Upper lobe of right lung (tissue), 1 donor: ENCODE data around the gene NAGLU. TPM values are rescaled to one million over a fixed set of nuclear protein-coding genes. Genes with fewer than 3 reads are reported as not detected.

ENCODE experiments used
- ATAC-seq: fragments of 200-7000 bp; cut with Tn5 transposase; one replicate; pipeline ENCODE4 v1.9.1; 2020; ENCODE audit warnings: mild to moderate bottlenecking, moderate library complexity
- DNase-seq: peaks from one replicate; pipeline ENCODE4 v3.0.0-alpha.2; 2020
- H3K27ac ChIP-seq: fragments of 200-600 bp; one replicate; pipeline ENCODE4 v1.8.0; 2022
- H3K27me3 ChIP-seq: fragments of 200-600 bp; one replicate; pipeline ENCODE4 v1.8.0; 2022; ENCODE audit warnings: mild to moderate bottlenecking
- H3K36me3 ChIP-seq: fragments of 200-600 bp; one replicate; pipeline ENCODE4 v1.8.0; 2022
- H3K4me1 ChIP-seq: fragments of 200-600 bp; one replicate; pipeline ENCODE4 v1.8.0; 2022
- H3K4me3 ChIP-seq: fragments of 200-600 bp; one replicate; pipeline ENCODE4 v1.8.0; 2022; ENCODE audit warnings: mild to moderate bottlenecking
- H3K9me3 ChIP-seq: fragments of 200-600 bp; one replicate; pipeline ENCODE4 v1.8.0; 2022
- CTCF ChIP-seq: fragments of 200-600 bp; IDR thresholded peaks from one replicate; pipeline ENCODE4 v1.8.0; 2022; ENCODE audit warnings: antibody characterized with exemption
- intact Hi-C: fragments of 100-400 bp; cut with DNase I; formaldehyde crosslinking; loops from one replicate; pipeline ENCODE4 v1.11.0; 2022
- total RNA-seq: library from RNA; stranded (reverse); fragmentation: NEBNext Ultra II Directional; extraction: Animal tissue kit (Norgen Biotek cat#: 25700); gene quantifications from one replicate; pipeline ENCODE4 v1.2.1, GENCODE V29; 2021
- donor health status: DM: no; HTN: yes; CAD: no; lungs with severe emphysema.

Gene NAGLU
- total RNA-seq, 1 donor from 2014 or later = 46.9 TPM

GRCh38 chr17:42565523-42566214 is 29.6 kb downstream of the NAGLU start:
- intact Hi-C loops = no loop called here
- H3K9me3 ChIP-seq = no peaks in the 10 kb centered on the region
- peaks cover 46% of the 10 kb centered on the region for H3K36me3 ChIP-seq
- no peak overlapping the region for H3K4me3 ChIP-seq
- ATAC-seq = no peak
- peaks cover 50% of the 10 kb centered on the region for H3K4me1 ChIP-seq
- no peak for TF ChIP-seq CTCF
- H3K27me3 ChIP-seq = no peaks in the 10 kb centered on the region
- H3K27ac ChIP-seq = peak overlapping the region; percentile 97
- no peak for DNase-seq

- TF ChIP-seq CTCF = no peak
- DNase-seq = no peak
- no peaks in the 10 kb centered on the region for H3K9me3 ChIP-seq
- no peaks in the 10 kb centered on the region for H3K27me3 ChIP-seq
- ATAC-seq = no peak
- H3K27ac ChIP-seq = peak overlapping the region; percentile 97
- H3K36me3 ChIP-seq = peaks cover 53% of the 10 kb centered on the region
- H3K4me3 ChIP-seq = peak overlapping the region; percentile 97
- intact Hi-C loops = no loop called here
- peaks cover 51% of the 10 kb centered on the region for H3K4me1 ChIP-seq
Observed at GRCh38 chr17:42566215-42566882, 30.3 kb downstream of the NAGLU start.

- H3K4me3 ChIP-seq = peak within 1 kb of the TSS; percentile 97
- H3K27me3 ChIP-seq = no peaks in the 10 kb centered on the region
- ATAC-seq (peak; percentile 84), DNase-seq (peak; percentile 98)
- H3K27ac ChIP-seq = peak within 1 kb of the TSS; percentile 97
- H3K4me1 ChIP-seq = peaks cover 52% of the 10 kb centered on the region
- intact Hi-C loops = no loop called here
- no peaks in the 10 kb centered on the region for H3K9me3 ChIP-seq
- no peak for TF ChIP-seq CTCF
- peaks cover 60% of the 10 kb centered on the region for H3K36me3 ChIP-seq
Observed at GRCh38 chr17:42566883-42567573, 31.0 kb downstream of the NAGLU start, which contains the start of gene MLX. TSS of gene MLX (plus strand) at chr17:42567100. CDS start at chr17:42567125, 25 bp downstream.

- intact Hi-C loops = no loop called here
- DNase-seq (peak; percentile 61), ATAC-seq (no peak)
- Histone ChIP-seq H3K4me1 (peaks cover 42% of the 10 kb centered on the region), H3K9me3 (no peaks in the 10 kb centered on the region), H3K4me3 (peak overlapping the region; percentile 97), H3K36me3 (peaks cover 75% of the 10 kb centered on the region), H3K27me3 (no peaks in the 10 kb centered on the region), H3K27ac (peak overlapping the region; percentile 97)
- TF ChIP-seq CTCF = no peak
Observed at GRCh38 chr17:42568341-42569111, 32.5 kb downstream of the NAGLU start.
